Activated T-cell treated with anti-CD3 and anti-CD28 coated beads for 1 hour (primary cell): ENCODE data around the gene TAF11L6.
A peak's percentile ranks its signal among the peaks of the same experiment; 100 is the strongest.
"Not testable (repeated sequence)": the region's sequence is repeated elsewhere in the genome, so short reads cannot be mapped to it uniquely, and the experiment has no call there.

Experiments
- DNase-seq: peaks from one replicate; pipeline ENCODE4 v3.0.0-alpha.2; 2020; ENCODE audit warnings: low read depth

Gene TAF11L6

DNA sequence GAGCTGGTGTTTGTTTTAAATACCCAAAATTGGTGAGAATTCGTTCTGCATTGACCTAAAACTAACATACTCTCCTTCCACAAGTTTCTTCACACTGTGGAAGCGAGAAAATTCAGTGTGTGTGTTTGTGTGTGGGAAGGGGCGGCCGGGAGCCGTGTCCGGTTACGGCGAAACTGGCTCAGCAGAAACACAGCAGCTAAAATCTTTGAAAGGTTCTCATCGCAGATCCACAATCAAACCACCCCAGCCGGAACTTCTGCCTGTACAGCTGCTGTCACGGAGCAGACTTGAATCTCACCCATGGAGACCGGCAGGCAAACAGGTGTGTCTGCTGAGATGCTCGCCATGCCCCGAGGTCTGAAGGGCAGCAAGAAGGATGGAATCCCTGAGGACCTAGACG is at the start of gene TAF11L6:
TAF11L6 (plus strand) TSS at position 301 of the 400 bp plus-strand sequence.
- not testable (repeated sequence) for DNase-seq

DNA sequence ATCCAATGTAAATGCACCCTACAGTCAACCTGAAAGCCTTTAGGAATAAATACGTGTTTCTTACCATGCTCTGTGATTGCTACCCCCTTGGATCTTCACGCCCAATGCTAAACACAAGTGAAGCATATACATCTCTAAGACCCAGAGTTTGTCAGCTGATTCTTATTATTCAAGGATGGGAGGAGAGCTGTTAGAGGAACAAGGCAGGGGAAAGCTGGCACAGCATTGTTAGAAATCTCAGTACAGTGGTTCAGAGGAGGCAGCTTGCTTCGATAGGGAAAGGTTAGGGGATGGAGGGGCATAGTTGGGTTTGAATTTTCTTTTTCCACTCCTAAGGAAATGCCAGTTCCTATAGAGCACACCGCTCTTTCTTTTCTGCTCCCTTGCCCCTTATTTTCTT is 47.1 kb upstream of the TAF11L6 start:
- no peak for DNase-seq

DNA sequence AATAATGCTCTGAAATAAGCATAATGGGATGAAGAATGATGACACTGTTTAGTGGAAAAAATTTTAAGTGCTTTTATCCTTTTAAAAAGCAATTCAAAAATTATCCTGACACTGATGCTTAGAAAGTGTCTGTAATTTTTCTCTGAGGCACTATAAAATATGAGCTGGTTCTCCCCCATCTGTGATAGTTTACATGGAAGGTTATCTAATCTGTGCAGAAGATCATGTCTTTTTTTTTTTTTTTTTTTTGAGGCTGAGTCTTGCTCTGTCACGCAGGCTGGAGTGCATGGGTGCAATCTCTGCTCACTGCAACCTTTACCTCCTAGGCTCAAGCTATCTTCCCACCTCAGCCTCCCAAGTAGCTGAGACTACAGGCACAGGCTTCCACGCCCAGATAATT is 45.7 kb upstream of the TAF11L6 start:
- no peak for DNase-seq

DNA sequence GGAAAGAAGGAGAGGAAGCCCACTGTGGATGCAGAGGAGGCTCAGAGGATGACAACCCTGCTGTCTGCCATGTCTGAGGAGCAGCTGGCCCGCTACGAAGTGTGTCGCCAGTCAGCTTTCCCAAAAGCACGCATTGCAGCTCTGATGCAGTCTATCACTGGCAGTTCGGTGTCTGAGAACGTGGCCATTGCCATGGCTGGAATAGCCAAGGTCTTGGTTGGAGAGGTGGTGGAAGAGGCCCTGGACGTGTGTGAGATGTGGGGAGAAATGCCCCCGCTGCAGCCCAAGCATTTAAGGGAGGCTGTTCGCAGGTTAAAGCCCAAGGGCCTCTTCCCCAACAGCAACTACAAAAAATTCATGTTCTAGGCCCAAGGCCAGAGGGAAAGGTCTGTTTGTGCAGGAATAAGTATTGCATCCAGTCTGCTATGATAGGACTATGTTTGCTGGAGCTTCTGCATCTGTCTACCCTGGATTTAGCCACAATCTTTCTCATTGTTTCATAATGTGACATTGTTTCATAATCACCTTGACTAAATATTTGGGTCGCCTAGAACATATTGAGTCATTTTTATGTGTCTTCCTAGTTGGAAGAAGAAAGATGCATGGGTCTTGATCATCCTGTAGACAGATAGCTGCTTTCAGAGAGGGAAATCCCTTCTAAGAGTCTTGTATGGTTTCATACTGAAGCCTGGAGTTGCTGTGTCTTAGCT is 41.9 kb upstream of the TAF11L6 start:
- DNase-seq = not testable (repeated sequence)

DNA sequence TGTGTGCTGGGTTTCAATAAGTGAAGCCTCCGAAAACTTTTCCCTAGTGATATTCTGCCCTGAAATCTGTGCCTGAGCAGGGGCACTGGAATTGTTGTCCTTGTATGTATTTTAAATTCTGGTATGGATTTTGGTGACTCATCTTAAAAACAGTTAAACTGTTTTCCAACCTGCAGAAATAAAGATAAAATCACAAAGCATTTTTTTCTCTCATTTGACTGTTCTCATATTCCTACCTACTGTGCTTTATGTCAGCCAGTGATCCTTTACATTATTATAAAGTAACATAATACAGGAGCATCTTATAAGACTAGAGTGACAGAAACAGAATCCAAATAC is 41.3 kb upstream of the TAF11L6 start:
- DNase-seq = no peak

DNA sequence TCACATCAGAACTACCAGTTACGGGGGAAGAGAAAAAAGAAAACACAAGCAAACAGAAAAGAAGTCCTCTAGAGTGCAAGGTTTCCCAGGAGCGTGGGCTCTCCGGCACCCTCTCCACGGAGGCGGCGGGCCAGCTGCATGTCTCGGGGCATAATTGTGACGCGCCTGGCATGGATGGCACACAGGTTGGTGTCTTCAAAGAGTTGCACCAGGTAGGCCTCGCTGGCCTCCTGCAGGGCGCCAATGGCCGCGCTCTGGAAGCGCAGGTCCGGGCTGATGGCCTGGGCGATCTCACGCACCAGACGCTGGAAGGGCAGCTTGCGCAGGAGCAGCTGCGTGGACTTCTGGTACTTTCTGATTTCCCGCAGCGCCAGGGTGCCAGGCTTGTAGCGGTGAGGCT is 37.2 kb upstream of the TAF11L6 start:
- DNase-seq = not testable (repeated sequence)

DNA sequence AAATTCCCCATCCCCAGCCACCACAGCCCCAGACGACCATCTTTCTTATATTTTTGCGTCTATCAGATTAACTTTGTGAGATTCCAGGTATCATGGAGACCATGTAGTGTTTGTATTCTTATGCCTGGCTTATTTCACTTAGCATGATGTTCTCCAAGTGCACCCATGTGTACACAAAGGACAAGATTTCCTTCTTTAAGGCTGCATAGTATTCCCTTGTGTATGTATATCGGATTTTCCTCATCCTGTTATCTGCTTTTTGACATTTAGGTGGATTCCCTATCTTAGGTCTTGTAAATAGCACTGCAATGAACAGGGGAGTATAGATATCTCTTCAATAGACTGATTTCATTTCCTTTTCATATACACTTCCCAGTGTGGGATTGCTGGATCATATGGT is 35.7 kb upstream of the TAF11L6 start:
- no peak for DNase-seq

DNA sequence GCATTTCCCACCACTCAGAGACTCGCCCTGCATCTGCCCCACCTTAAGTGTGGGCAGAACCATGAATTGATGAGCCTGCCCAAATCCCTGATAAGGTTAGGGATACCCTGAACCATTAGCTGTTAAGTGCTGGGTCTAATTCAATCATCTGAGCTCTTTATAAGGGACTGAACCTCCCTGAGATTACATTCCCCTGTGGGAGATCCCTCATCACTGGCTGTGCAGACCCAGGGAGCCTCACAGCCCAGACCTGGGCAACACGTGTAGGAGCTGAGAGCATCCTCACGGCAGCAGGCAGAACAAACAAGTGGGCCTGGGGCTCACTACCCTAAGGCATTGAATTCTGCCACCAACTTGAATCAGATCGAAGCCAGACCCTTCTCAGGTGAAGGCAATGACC is 31.0 kb upstream of the TAF11L6 start:
- no peak for DNase-seq

DNA sequence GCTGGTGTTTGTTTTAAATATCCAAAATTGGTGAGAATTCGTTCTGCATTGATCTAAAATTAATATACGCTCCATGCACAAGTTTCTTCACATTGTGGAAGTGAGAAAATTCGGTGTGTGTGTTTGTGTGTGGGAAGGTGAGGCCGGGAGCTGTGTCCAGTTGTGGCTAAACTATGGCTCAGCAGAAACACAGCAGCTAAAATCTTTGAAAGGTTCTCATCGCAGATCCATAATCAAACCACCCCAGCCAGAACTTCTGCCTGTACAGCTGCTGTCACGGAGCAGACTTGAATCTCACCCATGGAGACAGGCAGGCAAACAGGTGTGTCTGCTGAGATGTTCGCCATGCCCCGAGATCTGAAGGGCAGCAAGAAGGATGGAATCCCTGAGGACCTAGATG is 30.5 kb upstream of the TAF11L6 start, which contains the start of gene TAF11L2:
TAF11L2 (plus strand) TSS at position 301 of the 400 bp plus-strand sequence.
- not testable (repeated sequence) for DNase-seq

DNA sequence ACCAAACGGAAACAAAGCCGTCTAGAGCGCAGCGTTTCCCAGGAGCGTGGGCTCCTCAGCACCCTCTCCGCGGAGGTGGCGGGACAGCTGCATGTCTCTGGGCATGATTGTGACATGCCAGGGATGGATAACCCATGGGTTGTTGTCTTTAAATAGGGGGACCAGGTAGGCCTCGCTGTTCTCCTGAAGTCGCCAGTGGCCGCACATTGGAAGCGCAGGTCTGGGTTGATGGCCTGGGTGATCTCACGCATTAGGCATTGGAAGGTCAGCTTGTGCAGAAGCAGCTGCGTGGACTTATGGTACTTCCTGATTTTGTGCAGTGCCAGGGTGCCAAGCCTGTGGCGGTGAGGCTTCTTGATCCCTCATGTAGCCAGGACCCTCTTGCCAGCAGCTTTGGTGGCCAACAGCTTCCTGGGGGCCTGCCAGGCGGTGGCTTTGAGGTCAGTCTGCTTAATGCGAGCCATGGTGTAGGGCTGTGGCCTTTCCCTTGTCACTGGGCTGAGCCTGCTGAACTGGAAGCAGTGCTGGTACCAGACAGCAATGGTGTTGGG is 16.6 kb upstream of the TAF11L6 start:
- DNase-seq = no peak

DNA sequence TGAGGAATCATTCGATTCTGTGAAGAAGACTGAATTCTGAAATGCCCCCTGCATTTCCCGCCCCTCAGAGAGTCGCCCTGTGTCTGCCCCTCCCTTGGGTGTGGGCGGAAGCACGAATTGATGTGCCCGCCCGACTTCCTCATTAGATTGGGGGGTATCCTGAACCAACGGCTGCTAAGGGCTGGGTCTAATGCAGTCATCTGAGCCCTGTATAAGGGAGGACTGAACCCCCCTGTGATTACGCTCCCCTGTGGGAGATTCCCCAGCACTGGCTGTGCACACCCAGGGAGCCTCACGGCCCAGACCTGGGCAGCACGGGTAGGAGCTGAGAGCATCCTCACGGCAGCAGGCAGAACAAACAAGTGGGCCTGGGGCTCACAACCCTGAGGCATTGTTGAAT is 10.9 kb upstream of the TAF11L6 start:
- DNase-seq = not testable (repeated sequence)

DNA sequence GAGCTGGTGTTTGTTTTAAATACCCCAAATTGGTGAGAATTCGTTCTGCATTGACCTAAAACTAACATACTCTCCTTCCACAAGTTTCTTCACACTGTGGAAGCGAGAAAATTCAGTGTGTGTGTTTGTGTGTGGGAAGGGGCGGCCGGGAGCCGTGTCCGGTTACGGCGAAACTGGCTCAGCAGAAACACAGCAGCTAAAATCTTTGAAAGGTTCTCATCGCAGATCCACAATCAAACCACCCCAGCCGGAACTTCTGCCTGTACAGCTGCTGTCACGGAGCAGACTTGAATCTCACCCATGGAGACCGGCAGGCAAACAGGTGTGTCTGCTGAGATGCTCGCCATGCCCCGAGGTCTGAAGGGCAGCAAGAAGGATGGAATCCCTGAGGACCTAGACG is 10.4 kb upstream of the TAF11L6 start, which contains the start of gene TAF11L3:
TAF11L3 (plus strand) TSS at position 301 of the 400 bp plus-strand sequence.
- DNase-seq = not testable (repeated sequence)

DNA sequence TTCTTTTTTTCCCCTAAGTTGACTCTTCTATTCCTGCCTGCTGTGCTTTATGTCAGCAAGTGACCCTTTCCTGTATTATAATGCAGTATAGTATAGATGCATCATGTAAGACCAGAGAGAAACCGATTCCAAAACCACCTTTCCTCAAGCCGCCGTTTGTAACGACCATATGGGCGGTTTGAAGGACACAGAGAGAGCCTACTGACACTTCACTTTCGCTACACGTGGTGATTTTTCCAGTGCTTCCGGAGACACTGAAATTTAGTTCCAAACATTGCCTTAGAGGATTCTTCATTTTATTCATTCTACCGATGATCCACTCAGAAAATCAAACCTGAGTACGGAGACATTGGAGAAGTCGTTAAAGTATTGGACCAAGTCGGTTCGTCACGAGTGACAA is 9.0 kb upstream of the TAF11L6 start:
- DNase-seq = not testable (repeated sequence)

DNA sequence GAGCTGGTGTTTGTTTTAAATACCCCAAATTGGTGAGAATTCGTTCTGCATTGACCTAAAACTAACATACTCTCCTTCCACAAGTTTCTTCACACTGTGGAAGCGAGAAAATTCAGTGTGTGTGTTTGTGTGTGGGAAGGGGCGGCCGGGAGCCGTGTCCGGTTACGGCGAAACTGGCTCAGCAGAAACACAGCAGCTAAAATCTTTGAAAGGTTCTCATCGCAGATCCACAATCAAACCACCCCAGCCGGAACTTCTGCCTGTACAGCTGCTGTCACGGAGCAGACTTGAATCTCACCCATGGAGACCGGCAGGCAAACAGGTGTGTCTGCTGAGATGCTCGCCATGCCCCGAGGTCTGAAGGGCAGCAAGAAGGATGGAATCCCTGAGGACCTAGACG is 7.0 kb upstream of the TAF11L6 start, which contains the start of gene TAF11L4:
TAF11L4 (plus strand) TSS at position 301 of the 400 bp plus-strand sequence.
- not testable (repeated sequence) for DNase-seq

DNA sequence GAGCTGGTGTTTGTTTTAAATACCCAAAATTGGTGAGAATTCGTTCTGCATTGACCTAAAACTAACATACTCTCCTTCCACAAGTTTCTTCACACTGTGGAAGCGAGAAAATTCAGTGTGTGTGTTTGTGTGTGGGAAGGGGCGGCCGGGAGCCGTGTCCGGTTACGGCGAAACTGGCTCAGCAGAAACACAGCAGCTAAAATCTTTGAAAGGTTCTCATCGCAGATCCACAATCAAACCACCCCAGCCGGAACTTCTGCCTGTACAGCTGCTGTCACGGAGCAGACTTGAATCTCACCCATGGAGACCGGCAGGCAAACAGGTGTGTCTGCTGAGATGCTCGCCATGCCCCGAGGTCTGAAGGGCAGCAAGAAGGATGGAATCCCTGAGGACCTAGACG is 3.5 kb upstream of the TAF11L6 start, which contains the start of gene TAF11L5:
TAF11L5 (plus strand) TSS at position 301 of the 400 bp plus-strand sequence.
- DNase-seq = not testable (repeated sequence)

DNA sequence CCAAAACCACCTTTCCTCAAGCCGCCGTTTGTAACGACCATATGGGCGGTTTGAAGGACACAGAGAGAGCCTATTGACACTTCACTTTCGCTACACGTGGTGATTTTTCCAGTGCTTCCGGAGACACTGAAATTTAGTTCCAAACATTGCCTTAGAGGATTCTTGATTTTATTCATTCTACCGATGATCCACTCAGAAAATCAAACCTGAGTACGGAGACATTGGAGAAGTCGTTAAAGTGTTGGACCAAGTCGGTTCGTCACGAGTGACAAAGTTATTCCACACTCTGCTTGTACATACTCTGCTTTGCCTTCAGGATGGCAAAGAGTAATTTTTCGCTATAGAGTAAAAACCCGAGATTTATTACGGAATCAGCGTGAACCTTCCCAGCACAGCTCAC is 2.0 kb upstream of the TAF11L6 start:
- DNase-seq = peak; percentile 6
